HG03432 (cell line): Measurements from ENCODE around the gene CNRIP1.
"Not testable (repeated sequence)": the region's sequence is repeated elsewhere in the genome, so short reads cannot be mapped to it uniquely, and the experiment has no call there.

Experiments
- ATAC-seq: cut with Tn5 transposase; IDR thresholded peaks from one replicate; pipeline ENCODE4 v1.9.1; 2021; ENCODE audit warnings: mild to moderate bottlenecking, moderate library complexity; ENCODE audit not compliant: unreplicated experiment

CNRIP1 gene

DNA sequence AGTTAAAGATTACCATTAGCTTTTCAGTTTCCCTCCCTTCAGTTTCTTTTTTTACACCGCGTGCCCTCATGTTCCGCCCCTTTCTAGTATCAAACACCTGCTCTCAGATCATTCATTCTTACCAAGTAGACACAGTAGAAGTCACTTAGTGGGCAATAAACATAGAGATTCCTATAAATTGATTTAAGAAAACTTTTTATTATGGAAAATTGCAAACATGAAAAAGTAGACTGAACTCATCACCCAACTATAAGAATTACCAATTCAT is 21.2 kb upstream of the CNRIP1 start:
- ATAC-seq: no peak

- ATAC-seq: no peak
These were observed 20.7 kb upstream of the CNRIP1 start for GRCh38 chr2:68340226-68341061.

DNA sequence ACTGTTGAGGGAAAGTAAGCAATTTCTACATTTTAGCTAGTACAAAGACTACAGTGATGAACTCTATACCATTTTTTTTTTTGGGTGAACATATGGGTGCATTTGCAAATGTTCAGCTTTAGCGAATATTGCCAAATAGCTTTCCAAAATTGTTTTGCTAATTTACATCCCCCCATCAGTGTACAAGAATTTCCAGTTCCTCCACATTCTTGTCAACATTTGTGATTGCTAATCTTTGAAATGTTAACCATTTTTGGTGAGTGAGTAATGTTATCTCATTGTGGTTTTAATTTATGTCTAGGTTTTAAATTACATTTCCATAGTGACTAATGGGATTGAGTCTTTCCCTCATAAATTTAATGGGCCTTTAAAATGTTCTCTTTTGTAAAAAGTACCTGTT is 16.4 kb upstream of the CNRIP1 start:
- no peak for ATAC-seq

DNA sequence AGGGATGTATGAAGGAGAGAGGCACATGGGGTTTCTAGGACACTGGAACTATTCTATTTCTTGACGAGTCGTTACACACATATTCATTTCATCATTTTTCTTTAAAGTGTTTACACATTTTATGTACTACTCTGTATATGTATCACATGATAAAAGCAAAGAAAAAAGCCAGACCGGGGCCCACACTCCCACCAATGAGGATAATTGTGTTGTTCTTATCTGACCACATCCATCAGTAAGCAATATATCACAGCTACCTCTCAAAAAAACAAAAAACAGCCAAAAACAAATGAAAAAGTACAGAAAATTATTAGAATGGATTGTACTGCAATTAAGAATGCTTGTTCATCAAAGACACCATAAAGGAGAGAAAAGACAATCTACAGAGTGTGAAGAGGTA is 14.2 kb upstream of the CNRIP1 start:
- ATAC-seq: no peak

DNA sequence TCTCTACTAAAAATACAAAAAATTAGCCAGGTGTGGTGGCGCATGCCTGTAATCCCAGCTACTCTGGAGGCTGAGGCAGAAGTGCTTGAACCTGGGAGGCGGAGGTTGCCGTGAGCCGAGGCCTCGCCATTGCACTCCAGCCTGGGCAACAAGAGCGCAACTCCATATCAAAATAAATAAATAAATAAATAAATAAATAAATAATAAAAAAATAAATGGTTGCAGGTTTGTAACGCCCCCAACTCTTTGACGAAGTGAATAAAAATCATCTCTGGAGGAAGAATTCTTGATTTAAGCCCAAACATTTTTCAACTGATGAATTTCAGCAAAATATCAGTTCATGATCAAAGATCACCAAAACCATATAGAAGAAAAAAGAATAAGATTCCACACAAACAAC is 13.3 kb upstream of the CNRIP1 start:
- ATAC-seq: no peak

DNA sequence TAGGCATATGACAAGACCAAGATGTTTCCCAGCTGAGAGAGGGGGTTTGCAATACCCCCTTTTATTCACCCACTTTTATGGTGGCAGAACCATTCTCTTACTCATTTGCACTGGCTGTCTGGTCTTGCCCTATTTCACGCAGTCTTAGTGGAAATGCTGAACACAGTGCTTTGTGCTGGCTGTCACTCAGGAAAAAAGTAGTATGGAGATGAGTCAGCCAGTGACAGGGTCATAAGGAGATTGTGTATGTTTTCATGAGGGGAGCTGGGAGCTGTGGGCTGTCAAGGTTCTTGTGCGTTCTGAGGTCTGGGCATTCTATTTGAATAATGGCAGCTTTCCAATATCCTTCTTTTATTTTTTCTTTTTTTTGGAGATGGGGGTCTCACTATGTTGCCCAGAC is 10.9 kb upstream of the CNRIP1 start:
- ATAC-seq: no peak

DNA sequence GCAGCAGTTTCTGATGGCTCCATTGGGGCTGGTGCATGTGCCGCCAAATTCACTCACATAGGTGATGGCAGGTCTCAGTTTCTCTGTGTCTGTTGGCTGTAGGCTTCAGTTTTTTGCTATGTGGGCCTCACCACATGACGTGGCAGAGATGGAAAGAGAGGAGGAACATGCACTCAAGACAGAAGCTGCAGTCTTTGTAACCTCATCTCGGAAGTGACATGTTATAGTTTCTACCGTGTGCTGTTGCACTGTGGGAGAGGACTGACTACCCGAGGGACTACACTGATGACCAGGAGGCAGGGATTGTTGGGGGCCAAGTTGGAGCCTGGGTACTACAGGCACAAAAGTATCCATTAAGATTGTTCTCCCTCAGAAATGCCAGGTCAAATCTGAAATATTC is 9.2 kb upstream of the CNRIP1 start:
- no peak for ATAC-seq

- ATAC-seq: no peak
These were observed 5.3 kb upstream of the CNRIP1 start for GRCh38 chr2:68325056-68325455.

GRCh38 chr2:68320118-68320641 is 431 bp upstream of the CNRIP1 start:
- no peak for ATAC-seq

GRCh38 chr2:68318914-68319397 is 793 bp downstream of the CNRIP1 start:
- ATAC-seq: peak; percentile 28

DNA sequence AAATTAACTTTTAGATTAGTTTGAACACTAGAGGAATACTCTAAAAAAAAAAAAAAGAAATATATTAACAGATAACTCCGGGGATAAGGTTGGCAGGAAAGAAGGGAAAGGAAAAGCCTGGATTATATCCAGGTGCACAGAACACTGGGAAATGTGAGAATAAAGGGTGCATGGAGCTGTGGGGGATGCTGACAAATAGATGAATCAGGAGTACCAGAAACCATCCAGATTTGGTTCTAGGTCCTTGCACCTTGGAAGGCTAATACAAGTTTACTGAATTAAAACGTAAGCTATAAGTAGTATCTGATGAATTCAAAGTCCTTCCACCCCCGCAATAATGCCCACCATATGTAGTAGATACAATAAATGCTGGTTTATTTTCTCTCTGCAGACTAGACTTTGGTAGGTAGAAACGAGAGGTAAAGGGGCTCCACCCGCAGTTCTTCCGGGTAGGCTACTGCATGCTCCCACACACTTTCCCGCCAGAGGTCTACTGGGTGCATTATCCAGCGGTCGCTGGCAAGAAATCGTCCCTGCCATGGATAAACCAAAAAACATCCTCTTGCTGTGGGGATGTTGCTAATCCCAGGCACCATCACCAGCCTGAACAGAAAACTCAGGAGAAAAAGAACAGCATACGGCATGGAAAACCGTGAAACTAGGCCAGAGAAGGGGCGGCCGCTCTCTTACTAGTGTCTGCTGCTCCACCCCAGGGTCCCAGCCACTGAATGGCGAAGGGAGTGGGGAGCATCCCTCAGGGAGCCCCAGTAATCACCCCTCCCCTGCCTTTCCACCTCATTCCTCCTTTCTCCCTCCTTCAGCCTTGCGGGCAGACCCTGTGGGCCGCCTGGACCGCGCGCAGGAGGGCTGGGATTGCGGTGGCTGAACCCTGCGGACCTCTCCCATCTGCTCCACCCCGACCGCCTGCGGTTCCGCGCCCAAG is 1.5 kb downstream of the CNRIP1 start:
- ATAC-seq: no peak

- ATAC-seq: no peak
These were observed 3.6 kb downstream of the CNRIP1 start for GRCh38 chr2:68316111-68316510.

- no peak for ATAC-seq
These were observed 8.7 kb downstream of the CNRIP1 start for GRCh38 chr2:68311033-68311432.

DNA sequence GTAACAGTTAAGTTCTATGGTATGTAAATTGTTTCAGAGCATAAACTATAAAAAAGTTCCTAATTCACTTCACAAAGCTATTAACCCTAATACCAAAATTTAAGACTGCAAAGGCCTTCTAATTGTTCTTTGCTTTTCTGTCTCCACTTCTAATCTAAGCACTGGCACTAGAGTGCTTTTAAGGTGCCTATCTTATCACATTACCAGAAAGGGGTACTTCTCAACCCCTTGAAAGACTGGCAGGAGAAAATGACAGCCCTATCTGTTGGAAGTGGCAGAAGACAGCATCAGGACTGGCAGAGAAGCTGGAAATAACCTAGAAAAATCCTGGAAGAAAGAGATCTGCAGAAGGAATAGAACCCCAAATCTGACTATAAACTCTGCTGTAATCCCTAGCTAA is 10.3 kb downstream of the CNRIP1 start:
- ATAC-seq: no peak

- ATAC-seq: not testable (repeated sequence)
These were observed 15.9 kb downstream of the CNRIP1 start for GRCh38 chr2:68303902-68304272.

GRCh38 chr2:68303033-68303901 is 16.5 kb downstream of the CNRIP1 start:
- ATAC-seq: no peak

- ATAC-seq: no peak
These were observed 17.4 kb downstream of the CNRIP1 start for GRCh38 chr2:68302281-68302875.

GRCh38 chr2:68295516-68295915 is 24.2 kb downstream of the CNRIP1 start:
- ATAC-seq: peak; percentile 78

GRCh38 chr2:68294913-68295312 is 24.8 kb downstream of the CNRIP1 start:
- ATAC-seq: no peak

GRCh38 chr2:68294187-68294586 is 25.6 kb downstream of the CNRIP1 start:
- ATAC-seq: no peak
